Sigmoid colon (tissue), 3 donors: ENCODE results near the gene TFF2.

Experiments
- CTCF ChIP-seq, 4 experiments: fragments of 450-650 bp in 3 of 4; fragments of 200-600 bp in 1 of 4; IDR thresholded peaks; one replicate each; pipeline ENCODE4 v1.5.1; 2016 to 2019; ENCODE audit warnings: antibody characterized with exemption in 4 of 4, mild to moderate bottlenecking in 3 of 4, moderate library complexity in 2 of 4
- POLR2A ChIP-seq, 2 donors: fragments of 450-650 bp; IDR thresholded peaks; one replicate each; pipeline ENCODE4 v1.6.1; 2016; ENCODE audit warnings: antibody characterized with exemption in 2 of 2, mild to moderate bottlenecking in 2 of 2, moderate library complexity in 2 of 2

GRCh38 chr21:42395905-42396651 is 45.3 kb upstream of the TFF2 start, which contains the start of gene TMPRSS3:
- TF ChIP-seq CTCF (IDR thresholded peaks at IDR 0.05), result no peak
- no peak for TF ChIP-seq POLR2A (IDR thresholded peaks at IDR 0.05)
